GM21423 (cell line): Measurements from ENCODE around the gene TMEM132C.

Experiments
- ATAC-seq: cut with Tn5 transposase; IDR thresholded peaks from one replicate; pipeline ENCODE4 v1.9.1; 2021; ENCODE audit warnings: mild to moderate bottlenecking, moderate library complexity; ENCODE audit not compliant: unreplicated experiment

TMEM132C gene

GRCh38 chr12:128753438-128753837, 486.5 kb downstream of the TMEM132C start:
- ATAC-seq: no peak

GRCh38 chr12:128754275-128754674, 487.3 kb downstream of the TMEM132C start:
- ATAC-seq: no peak

DNA sequence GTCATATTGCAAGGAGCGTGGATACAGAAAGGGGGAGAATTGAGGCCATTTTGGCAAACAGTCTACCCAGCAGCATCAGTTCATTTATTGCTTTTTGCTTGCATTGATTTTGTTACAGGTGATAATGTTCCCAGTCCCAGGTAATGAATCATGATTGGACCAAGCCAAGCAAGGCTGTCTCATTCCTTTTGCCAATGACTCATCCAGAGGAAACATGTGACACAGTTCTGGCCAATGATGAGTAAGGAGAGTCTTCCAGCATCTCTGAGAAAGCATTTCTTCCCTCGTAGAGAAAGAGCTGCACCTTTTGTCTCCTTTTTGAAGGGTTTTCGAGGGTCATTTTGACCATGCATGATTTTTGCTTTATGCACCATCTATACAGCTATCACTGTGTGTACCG, 488.6 kb downstream of the TMEM132C start:
- ATAC-seq: no peak
